H9 (cell line): ENCODE data around the gene LYST. TPM values are rescaled to one million over a fixed set of nuclear protein-coding genes. Genes with fewer than 3 reads are reported as not detected.

Experiments used
- DNase-seq: peaks from one replicate; pipeline ENCODE4 v3.0.0-alpha.2; 2017
- H2AFZ ChIP-seq: one replicate; pipeline ENCODE4 v1.6.1; 2013; ENCODE audit warnings: mild to moderate bottlenecking, low read length, control low read depth, moderate library complexity
- H2AK5ac ChIP-seq: 2 replicates; pipeline ENCODE4 v1.6.1; 2013; ENCODE audit warnings: low read length, control low read depth, mixed read lengths; ENCODE audit not compliant: insufficient read length
- H2BK120ac ChIP-seq: one replicate; pipeline ENCODE4 v1.6.1; 2013; ENCODE audit warnings: low read depth, mild to moderate bottlenecking, low read length, control low read depth, inconsistent platforms; ENCODE audit not compliant: poor library complexity, severe bottlenecking
- H2BK12ac ChIP-seq: 2 replicates; pipeline ENCODE4 v1.6.1; 2013; ENCODE audit warnings: low read length, control low read depth, mixed read lengths, low read depth; ENCODE audit not compliant: insufficient read length
- H2BK15ac ChIP-seq: 2 replicates; pipeline ENCODE4 v1.6.1; 2013; ENCODE audit warnings: low read depth, low read length, control low read depth
- H2BK20ac ChIP-seq: one replicate; pipeline ENCODE4 v1.6.1; 2013; ENCODE audit warnings: low read depth, mild to moderate bottlenecking, low read length, control low read depth, inconsistent platforms; ENCODE audit not compliant: poor library complexity, severe bottlenecking
- H2BK5ac ChIP-seq: 2 replicates; pipeline ENCODE4 v1.6.1; 2013; ENCODE audit warnings: low read length, control low read depth, mixed read lengths; ENCODE audit not compliant: insufficient read length
- H3K14ac ChIP-seq: 2 replicates; pipeline ENCODE4 v1.6.1; 2013; ENCODE audit warnings: low read length, control low read depth; ENCODE audit not compliant: insufficient read depth
- H3K18ac ChIP-seq: 2 replicates; pipeline ENCODE4 v1.6.1; 2013; ENCODE audit warnings: low read depth, mild to moderate bottlenecking, mixed read lengths, low read length, control low read depth; ENCODE audit not compliant: insufficient read length
- H3K23ac ChIP-seq: 2 replicates; pipeline ENCODE4 v1.6.1; 2013; ENCODE audit warnings: low read length, control low read depth, mixed read lengths, low read depth; ENCODE audit not compliant: insufficient read length
- H3K23me2 ChIP-seq: 2 replicates; pipeline ENCODE4 v1.6.1; 2013; ENCODE audit warnings: low read depth, mild to moderate bottlenecking, mixed read lengths, low read length, control low read depth; ENCODE audit not compliant: insufficient read length, poor library complexity, severe bottlenecking
- H3K27ac ChIP-seq: 2 replicates; pipeline ENCODE4 v1.5.1; 2013; ENCODE audit warnings: low read length, control low read depth, mixed read lengths, low read depth; ENCODE audit not compliant: insufficient read length
- H3K27me3 ChIP-seq: 2 replicates; pipeline ENCODE4 v1.6.1; 2013; ENCODE audit warnings: low read length, control low read depth, inconsistent platforms; ENCODE audit not compliant: insufficient read depth
- H3K4ac ChIP-seq: 2 replicates; pipeline ENCODE4 v1.6.1; 2013; ENCODE audit warnings: low read depth, mild to moderate bottlenecking, control low read depth, inconsistent platforms, low read length, moderate library complexity
- H3K4me1 ChIP-seq: 2 replicates; pipeline ENCODE4 v1.6.1; 2013; ENCODE audit warnings: low read length, control low read depth, inconsistent platforms; ENCODE audit not compliant: insufficient read depth
- H3K4me2 ChIP-seq: 2 replicates; pipeline ENCODE4 v1.6.1; 2013; ENCODE audit warnings: low read length, control low read depth, mixed read lengths; ENCODE audit not compliant: insufficient read length, insufficient read depth
- H3K56ac ChIP-seq: 2 replicates; pipeline ENCODE4 v1.6.1; 2013; ENCODE audit warnings: low read depth, mild to moderate bottlenecking, mixed read lengths, low read length, control low read depth; ENCODE audit not compliant: insufficient read length
- H3K79me1 ChIP-seq: 2 replicates; pipeline ENCODE4 v1.6.1; 2013; ENCODE audit warnings: low read depth, mild to moderate bottlenecking, moderate library complexity, low read length, control low read depth, inconsistent platforms; ENCODE audit not compliant: insufficient read depth, poor library complexity, severe bottlenecking
- H3K79me2 ChIP-seq: 2 replicates; pipeline ENCODE4 v1.6.1; 2013; ENCODE audit warnings: low read length, control low read depth, inconsistent platforms; ENCODE audit not compliant: insufficient read depth
- H3K9ac ChIP-seq: 2 replicates; pipeline ENCODE4 v1.6.1; 2013; ENCODE audit warnings: low read length, control low read depth, mixed read lengths; ENCODE audit not compliant: insufficient read length; ENCODE audit errors: extremely low read depth
- H3K9me3 ChIP-seq: one replicate; pipeline ENCODE4 v1.6.1; 2013; ENCODE audit warnings: low read depth, low read length, inconsistent platforms; ENCODE audit not compliant: control insufficient read depth
- H3T11ph ChIP-seq: one replicate; pipeline ENCODE4 v1.6.1; 2013; ENCODE audit warnings: mild to moderate bottlenecking, low read length, control low read depth, inconsistent platforms
- H4K20me1 ChIP-seq: one replicate; pipeline ENCODE4 v1.6.1; 2013; ENCODE audit not compliant: control insufficient read depth, insufficient read length, insufficient read depth
- H4K5ac ChIP-seq: 2 replicates; pipeline ENCODE4 v1.6.1; 2013; ENCODE audit warnings: low read depth, mild to moderate bottlenecking, mixed read lengths, low read length, control low read depth; ENCODE audit not compliant: insufficient read length
- H4K8ac ChIP-seq: replicated peaks from 2 replicates; pipeline ENCODE4 v1.6.1; 2013; ENCODE audit warnings: low read length, control low read depth, mixed read lengths, low read depth; ENCODE audit not compliant: insufficient read length
- H4K91ac ChIP-seq: 2 replicates; pipeline ENCODE4 v1.6.1; 2013; ENCODE audit warnings: low read depth, mild to moderate bottlenecking, moderate library complexity, mixed read lengths, low read length, control low read depth; ENCODE audit not compliant: insufficient read length
- H3K27ac Mint-ChIP-seq, 3 experiments: 2 replicates in 2 of 3; 3 replicates in 1 of 3; pipeline ENCODE4 v1.8.0; 2020 to 2021; ENCODE audit warnings: mixed read lengths in 3 of 3, mild to moderate bottlenecking in 1 of 3, moderate library complexity in 1 of 3
- H3K27me3 Mint-ChIP-seq: 2 replicates; pipeline ENCODE4 v1.8.0; 2021; ENCODE audit warnings: low read depth, mild to moderate bottlenecking, moderate library complexity, mixed read lengths
- H3K36me3 Mint-ChIP-seq, 3 experiments: 2 replicates in 2 of 3; 3 replicates in 1 of 3; pipeline ENCODE4 v1.8.0; 2020 to 2021; ENCODE audit warnings: low read depth in 3 of 3, mixed read lengths in 3 of 3; ENCODE audit not compliant: insufficient read depth in 1 of 3
- H3K4me1 Mint-ChIP-seq, 2 experiments: 2 replicates each; pipeline ENCODE4 v1.8.0; 2020; ENCODE audit warnings: mixed read lengths in 2 of 2
- H3K4me3 Mint-ChIP-seq, 2 experiments: 2 replicates in 1 of 2; 3 replicates in 1 of 2; pipeline ENCODE4 v1.8.0; 2020 to 2021; ENCODE audit warnings: mild to moderate bottlenecking in 2 of 2, mixed read lengths in 2 of 2, moderate library complexity in 1 of 2
- H3K9me3 Mint-ChIP-seq, 2 experiments: 2 replicates in 1 of 2; 3 replicates in 1 of 2; pipeline ENCODE4 v1.8.0; 2020; ENCODE audit warnings: mild to moderate bottlenecking in 2 of 2, mixed read lengths in 2 of 2, moderate library complexity in 1 of 2
- WGBS: extraction: QIAGEN DNeasy Blood & Tissue Kit; methylation state at CpG from one replicate; pipeline ENCODE4 v1.1.7; 2013; ENCODE audit warnings: missing lambda C conversion rate, low lambda C conversion rate, mixed read lengths; ENCODE audit not compliant: insufficient read length; ENCODE audit errors: extremely low coverage; 5-methylcytosine and 5-hydroxymethylcytosine counted together
- total RNA-seq: library from RNA; stranded (reverse); gene quantifications from 2 replicates; pipeline ENCODE4 v1.2.1, GENCODE V29; 2021
- TF ChIP-seq, protein P1 (sequence below): fragments of 200-600 bp; sonication (generic); conservative IDR thresholded peaks from 3 replicates; pipeline ENCODE4 v1.8.0; 2021; ENCODE audit warnings: antibody characterized with exemption, mild to moderate bottlenecking

Gene LYST
- total RNA-seq, 1 experiment from 2014 or later: 0.13 TPM

DNA sequence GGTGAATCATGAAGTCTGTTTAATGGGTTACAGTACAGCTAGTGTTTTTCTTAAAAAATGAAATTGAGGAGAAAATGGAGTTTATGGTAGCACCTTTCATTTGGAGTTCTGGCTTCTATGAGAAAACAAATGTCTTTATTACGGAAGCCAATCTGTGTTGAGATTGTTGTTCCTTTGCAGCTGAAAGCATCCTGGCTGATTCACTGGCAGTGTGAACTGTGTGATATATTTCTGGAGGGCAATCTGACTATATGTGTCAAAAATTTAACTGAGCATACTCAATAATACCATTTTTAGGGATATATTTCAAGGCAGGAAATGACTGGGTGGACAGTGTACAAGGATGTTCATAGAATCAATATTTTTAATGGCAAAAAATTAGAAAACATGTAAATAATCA is 46.6 kb upstream of the LYST start:
- Mint-ChIP-seq H3K36me3 (no peaks in the 10 kb centered on the region), H3K4me1 (peaks cover 13 to 20% of the 10 kb centered on the region in 2 experiments), H3K27ac (no peak overlapping the region), H3K4me3 (no peak overlapping the region), H3K9me3 (no peaks in the 10 kb centered on the region; a peak in 1 of 5 replicates), H3K27me3 (peaks cover 22% of the 10 kb centered on the region)
- Histone ChIP-seq H4K8ac (no peak overlapping the region), H3T11ph (no peak overlapping the region), H2BK12ac (no peak overlapping the region), H3K27ac (no peak overlapping the region), H4K5ac (no peak overlapping the region), H2BK15ac (no peak overlapping the region), H3K4ac (no peak overlapping the region), H3K23me2 (no peaks in the 10 kb centered on the region), H3K14ac (no peak overlapping the region), H3K79me2 (no peaks in the 10 kb centered on the region), H3K4me1 (no peaks in the 10 kb centered on the region), H3K4me2 (no peak overlapping the region), H4K91ac (no peak overlapping the region), H4K20me1 (no peaks in the 10 kb centered on the region), H3K27me3 (no peaks in the 10 kb centered on the region), H3K9ac (no peak overlapping the region), H2AK5ac (no peak overlapping the region), H2AFZ (no peak overlapping the region), H3K79me1 (no peaks in the 10 kb centered on the region), H3K9me3 (no peaks in the 10 kb centered on the region), H2BK5ac (no peak overlapping the region), H3K56ac (no peak overlapping the region), H2BK120ac (no peak overlapping the region), H3K18ac (no peak overlapping the region), H3K23ac (no peak overlapping the region), H2BK20ac (no peak overlapping the region)
- DNase-seq: no peak
- no CpG with 5 or more reads among the region's 1 CpG for WGBS
- TF ChIP-seq, protein P1, sequence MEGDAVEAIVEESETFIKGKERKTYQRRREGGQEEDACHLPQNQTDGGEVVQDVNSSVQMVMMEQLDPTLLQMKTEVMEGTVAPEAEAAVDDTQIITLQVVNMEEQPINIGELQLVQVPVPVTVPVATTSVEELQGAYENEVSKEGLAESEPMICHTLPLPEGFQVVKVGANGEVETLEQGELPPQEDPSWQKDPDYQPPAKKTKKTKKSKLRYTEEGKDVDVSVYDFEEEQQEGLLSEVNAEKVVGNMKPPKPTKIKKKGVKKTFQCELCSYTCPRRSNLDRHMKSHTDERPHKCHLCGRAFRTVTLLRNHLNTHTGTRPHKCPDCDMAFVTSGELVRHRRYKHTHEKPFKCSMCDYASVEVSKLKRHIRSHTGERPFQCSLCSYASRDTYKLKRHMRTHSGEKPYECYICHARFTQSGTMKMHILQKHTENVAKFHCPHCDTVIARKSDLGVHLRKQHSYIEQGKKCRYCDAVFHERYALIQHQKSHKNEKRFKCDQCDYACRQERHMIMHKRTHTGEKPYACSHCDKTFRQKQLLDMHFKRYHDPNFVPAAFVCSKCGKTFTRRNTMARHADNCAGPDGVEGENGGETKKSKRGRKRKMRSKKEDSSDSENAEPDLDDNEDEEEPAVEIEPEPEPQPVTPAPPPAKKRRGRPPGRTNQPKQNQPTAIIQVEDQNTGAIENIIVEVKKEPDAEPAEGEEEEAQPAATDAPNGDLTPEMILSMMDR: no peak
